ENCODE data around the gene TBX5. TPM values are rescaled to one million over a fixed set of nuclear protein-coding genes. Genes with fewer than 3 reads are reported as not detected.

TBX5 gene
- total and polyA plus RNA-seq, 2 donors from 2014 or later, result not detected

GRCh38 chr12:114408471-114408885, 2.5 kb upstream of the TBX5 start:
- no peak for DNase-seq
- no peak overlapping the region for H3K4me3 ChIP-seq (ENCODE audit: low read length in 3 of 3)
- TF ChIP-seq, protein P1, sequence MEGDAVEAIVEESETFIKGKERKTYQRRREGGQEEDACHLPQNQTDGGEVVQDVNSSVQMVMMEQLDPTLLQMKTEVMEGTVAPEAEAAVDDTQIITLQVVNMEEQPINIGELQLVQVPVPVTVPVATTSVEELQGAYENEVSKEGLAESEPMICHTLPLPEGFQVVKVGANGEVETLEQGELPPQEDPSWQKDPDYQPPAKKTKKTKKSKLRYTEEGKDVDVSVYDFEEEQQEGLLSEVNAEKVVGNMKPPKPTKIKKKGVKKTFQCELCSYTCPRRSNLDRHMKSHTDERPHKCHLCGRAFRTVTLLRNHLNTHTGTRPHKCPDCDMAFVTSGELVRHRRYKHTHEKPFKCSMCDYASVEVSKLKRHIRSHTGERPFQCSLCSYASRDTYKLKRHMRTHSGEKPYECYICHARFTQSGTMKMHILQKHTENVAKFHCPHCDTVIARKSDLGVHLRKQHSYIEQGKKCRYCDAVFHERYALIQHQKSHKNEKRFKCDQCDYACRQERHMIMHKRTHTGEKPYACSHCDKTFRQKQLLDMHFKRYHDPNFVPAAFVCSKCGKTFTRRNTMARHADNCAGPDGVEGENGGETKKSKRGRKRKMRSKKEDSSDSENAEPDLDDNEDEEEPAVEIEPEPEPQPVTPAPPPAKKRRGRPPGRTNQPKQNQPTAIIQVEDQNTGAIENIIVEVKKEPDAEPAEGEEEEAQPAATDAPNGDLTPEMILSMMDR (IDR thresholded peaks at IDR 0.05; ENCODE audit: borderline replicate concordance, extremely low read depth, insufficient read depth), result no peak
- H3K4me1 ChIP-seq (ENCODE audit: control insufficient read depth in 2 of 3, insufficient read depth in 2 of 3, low read depth in 1 of 3, low read length in 3 of 3), result peaks cover 0 to 4% (median 0%) of the 10 kb centered on the region in 3 donors
- peaks cover 76% of the 10 kb centered on the region for H3K27me3 ChIP-seq (ENCODE audit: control insufficient read depth, insufficient read depth, low read length)
- no peak overlapping the region for H3K9ac ChIP-seq (ENCODE audit: low read length in 3 of 3)
- H3K9me3 ChIP-seq (ENCODE audit: control insufficient read depth in 2 of 3, insufficient read depth in 1 of 3, low read length in 3 of 3), result no peaks in the 10 kb centered on the region
- H3K27ac ChIP-seq (ENCODE audit: low read depth in 2 of 2, low read length in 2 of 2), result no peak overlapping the region
- FAIRE-seq, result no peak
- intact Hi-C loops (cut with DNase I), result no loop called here
- H3K36me3 ChIP-seq (ENCODE audit: control insufficient read depth in 2 of 3, insufficient read depth in 3 of 3, low read length in 3 of 3), result no peaks in the 10 kb centered on the region

GRCh38 chr12:114407842-114408411, 2.0 kb upstream of the TBX5 start:
- DNase-seq, result no peak
- H3K4me3 ChIP-seq (ENCODE audit: low read length in 3 of 3), result no peak overlapping the region
- intact Hi-C loops (cut with DNase I), result no loop called here
- TF ChIP-seq, protein P1 (IDR thresholded peaks at IDR 0.05; ENCODE audit: borderline replicate concordance, extremely low read depth, insufficient read depth), result no peak
- H3K27ac ChIP-seq (ENCODE audit: low read depth in 2 of 2, low read length in 2 of 2), result no peak overlapping the region
- H3K27me3 ChIP-seq (ENCODE audit: control insufficient read depth, insufficient read depth, low read length), result peaks cover 73% of the 10 kb centered on the region
- no peaks in the 10 kb centered on the region for H3K36me3 ChIP-seq (ENCODE audit: control insufficient read depth in 2 of 3, insufficient read depth in 3 of 3, low read length in 3 of 3)
- H3K9ac ChIP-seq (ENCODE audit: low read length in 3 of 3), result no peak overlapping the region
- peaks cover 0 to 4% (median 0%) of the 10 kb centered on the region in 3 donors for H3K4me1 ChIP-seq (ENCODE audit: control insufficient read depth in 2 of 3, insufficient read depth in 2 of 3, low read depth in 1 of 3, low read length in 3 of 3)
- no peak for FAIRE-seq
- H3K9me3 ChIP-seq (ENCODE audit: control insufficient read depth in 2 of 3, insufficient read depth in 1 of 3, low read length in 3 of 3), result no peaks in the 10 kb centered on the region

DNA sequence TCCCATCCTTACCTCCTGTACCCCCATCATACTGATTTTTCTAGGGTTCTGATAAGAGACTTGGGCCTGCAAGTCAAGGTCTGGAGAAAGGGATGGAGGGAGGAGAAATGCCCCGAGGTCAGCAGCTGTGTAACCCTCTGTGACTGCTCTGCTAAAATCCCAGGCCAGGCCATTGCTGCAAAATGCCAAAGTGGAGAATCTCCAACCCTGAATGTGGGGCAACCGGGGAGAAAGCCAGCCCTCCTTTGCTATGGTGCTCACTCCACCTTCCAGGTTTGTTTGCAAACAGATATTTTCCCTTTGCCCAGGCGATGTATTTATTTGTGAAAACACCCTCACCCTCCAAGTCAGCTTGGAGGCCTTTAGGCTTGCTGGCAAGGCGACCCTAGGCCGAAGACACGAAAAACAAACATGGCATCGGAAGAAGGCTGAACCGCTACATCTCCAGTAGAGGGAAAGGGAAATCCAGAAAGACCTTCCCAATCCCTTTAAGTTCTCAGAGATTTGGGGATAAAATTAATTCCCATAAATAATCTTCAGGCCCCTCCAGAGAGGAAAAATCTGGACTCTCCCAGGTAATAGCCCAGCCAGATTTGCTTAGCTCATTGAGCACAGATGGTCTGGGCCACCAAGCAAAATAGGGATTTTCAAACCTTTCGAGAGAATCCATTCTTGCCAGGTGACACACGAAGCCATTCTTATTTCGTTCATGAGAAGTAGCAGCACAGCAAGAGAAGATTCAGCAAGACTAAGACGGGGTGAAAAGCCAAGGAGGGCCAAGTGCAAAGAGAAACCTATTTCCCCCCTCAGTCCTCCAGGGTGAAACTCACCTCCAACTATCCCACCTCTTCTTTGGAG, 1.3 kb upstream of the TBX5 start:
- TF ChIP-seq, protein P1 (IDR thresholded peaks at IDR 0.05; ENCODE audit: borderline replicate concordance, extremely low read depth, insufficient read depth), result no peak
- DNase-seq (no peak), FAIRE-seq (no peak)
- Histone ChIP-seq H3K4me3 (ENCODE audit: low read length in 3 of 3) (no peak overlapping the region), H3K9me3 (ENCODE audit: control insufficient read depth in 2 of 3, insufficient read depth in 1 of 3, low read length in 3 of 3) (no peaks in the 10 kb centered on the region), H3K36me3 (ENCODE audit: control insufficient read depth in 2 of 3, insufficient read depth in 3 of 3, low read length in 3 of 3) (no peaks in the 10 kb centered on the region), H3K27me3 (ENCODE audit: control insufficient read depth, insufficient read depth, low read length) (peaks cover 73% of the 10 kb centered on the region), H3K4me1 (ENCODE audit: control insufficient read depth in 2 of 3, insufficient read depth in 2 of 3, low read depth in 1 of 3, low read length in 3 of 3) (peaks cover 0 to 4% (median 0%) of the 10 kb centered on the region in 3 donors), H3K27ac (ENCODE audit: low read depth in 2 of 2, low read length in 2 of 2) (no peak overlapping the region), H3K9ac (ENCODE audit: low read length in 3 of 3) (no peak overlapping the region)
- intact Hi-C loops (cut with DNase I), result no loop called here
